ENCODE results near the gene LPCAT1.

GRCh38 chr5:1511048-1511447, 12.7 kb downstream of the LPCAT1 start:
- TF ChIP-seq, protein P1, sequence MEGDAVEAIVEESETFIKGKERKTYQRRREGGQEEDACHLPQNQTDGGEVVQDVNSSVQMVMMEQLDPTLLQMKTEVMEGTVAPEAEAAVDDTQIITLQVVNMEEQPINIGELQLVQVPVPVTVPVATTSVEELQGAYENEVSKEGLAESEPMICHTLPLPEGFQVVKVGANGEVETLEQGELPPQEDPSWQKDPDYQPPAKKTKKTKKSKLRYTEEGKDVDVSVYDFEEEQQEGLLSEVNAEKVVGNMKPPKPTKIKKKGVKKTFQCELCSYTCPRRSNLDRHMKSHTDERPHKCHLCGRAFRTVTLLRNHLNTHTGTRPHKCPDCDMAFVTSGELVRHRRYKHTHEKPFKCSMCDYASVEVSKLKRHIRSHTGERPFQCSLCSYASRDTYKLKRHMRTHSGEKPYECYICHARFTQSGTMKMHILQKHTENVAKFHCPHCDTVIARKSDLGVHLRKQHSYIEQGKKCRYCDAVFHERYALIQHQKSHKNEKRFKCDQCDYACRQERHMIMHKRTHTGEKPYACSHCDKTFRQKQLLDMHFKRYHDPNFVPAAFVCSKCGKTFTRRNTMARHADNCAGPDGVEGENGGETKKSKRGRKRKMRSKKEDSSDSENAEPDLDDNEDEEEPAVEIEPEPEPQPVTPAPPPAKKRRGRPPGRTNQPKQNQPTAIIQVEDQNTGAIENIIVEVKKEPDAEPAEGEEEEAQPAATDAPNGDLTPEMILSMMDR (IDR thresholded peaks at IDR 0.05), result no peak
- no peak for TF ChIP-seq POLR2A (IDR thresholded peaks at IDR 0.05)

Measured in lower leg skin (tissue), 3 donors.